Heart right ventricle (tissue), 16 donors: ENCODE data around the gene TK1. TPM values are rescaled to one million over a fixed set of nuclear protein-coding genes. Genes with fewer than 3 reads are reported as not detected.

ENCODE experiments used
- ATAC-seq, 8 donors: fragments of 200-7000 bp; cut with Tn5 transposase; one replicate each; pipeline ENCODE4 v1.9.1; 2020; ENCODE audit warnings: mild to moderate bottlenecking in 8 of 8, moderate library complexity in 8 of 8, moderate number of reproducible peaks in 1 of 8
- DNase-seq, 2 donors: peaks; one replicate each; pipeline ENCODE4 v3.0.0-alpha.2; 2020
- H3K27ac ChIP-seq, 10 donors: fragments of 200-600 bp; sonication (generic) in 2 of 10; one replicate each; pipeline versions ENCODE4 v1.5.0 to v1.8.0; 2020 to 2022; ENCODE audit warnings: mild to moderate bottlenecking in 3 of 10
- H3K27me3 ChIP-seq, 7 donors: fragments of 200-600 bp; one replicate each; pipeline ENCODE4 v1.8.0; 2021 to 2022; ENCODE audit warnings: mild to moderate bottlenecking in 2 of 7
- H3K36me3 ChIP-seq, 9 donors: fragments of 200-600 bp; sonication (generic) in 1 of 9; one replicate each; pipeline versions ENCODE4 v1.5.0 to v1.8.0; 2020 to 2022; ENCODE audit warnings: mild to moderate bottlenecking in 2 of 9
- H3K4me1 ChIP-seq, 9 donors: fragments of 200-600 bp; sonication (generic) in 1 of 9; one replicate each; pipeline versions ENCODE4 v1.5.0 to v1.8.0; 2020 to 2022; ENCODE audit warnings: mild to moderate bottlenecking in 4 of 9
- H3K4me3 ChIP-seq, 10 donors: fragments of 200-600 bp; sonication (generic) in 2 of 10; one replicate each; pipeline versions ENCODE4 v1.5.0 to v1.8.0; 2020 to 2022; ENCODE audit warnings: mild to moderate bottlenecking in 7 of 10, moderate library complexity in 2 of 10
- H3K9me3 ChIP-seq, 11 donors: fragments of 200-600 bp in 10 of 11; sonication (generic) in 2 of 11; one replicate each; pipeline versions ENCODE4 v1.5.0 to v1.8.0; 2013 to 2022; ENCODE audit warnings: mild to moderate bottlenecking in 2 of 11, control low read depth in 1 of 11, moderate library complexity in 1 of 11
- WGBS, 2 donors: extraction: QIAGEN DNeasy Blood & Tissue Kit; methylation state at CpG; one replicate each; pipeline ENCODE4 v1.1.7; 2013; ENCODE audit warnings: inconsistent platforms in 1 of 2; 5-methylcytosine and 5-hydroxymethylcytosine counted together
- intact Hi-C, 10 donors: fragments of 100-400 bp; cut with DNase I; formaldehyde crosslinking; loops; one replicate each; pipeline versions ENCODE4 v1.11.1 to v1.14.2; 2022
- polyA plus RNA-seq, 2 donors: library from polyadenylated mRNA; stranded (reverse); fragments of 200-250 nt; gene quantifications; one replicate each; pipeline ENCODE4 v1.2.3, GENCODE V29; 2013
- total RNA-seq, 10 donors: library from RNA; stranded (reverse); fragmentation: NEBNext Ultra II Directional in 3 of 10; extraction: Animal tissue kit (Norgen Biotek cat#: 25700) in 3 of 10; gene quantifications; one replicate each; pipeline versions ENCODE4 v1.2.1 to v1.2.4, GENCODE V29; 2021 to 2023
- TF ChIP-seq, protein P1 (sequence below), 9 donors: fragments of 200-600 bp; sonication (generic) in 2 of 9; IDR thresholded peaks; one replicate each; pipeline versions ENCODE4 v1.5.0 to v1.8.0; 2021 to 2022; ENCODE audit warnings: antibody characterized with exemption in 9 of 9, mild to moderate bottlenecking in 5 of 9, moderate library complexity in 1 of 9
- donor health status: Arrhythmogenic right ventricular cardiomyopathy.
- donor health status: ischemic (EF 13 %, LVEDD 7.1; RV severe dilation, severe dysfunction).
- donor health status: healthy with polysubstance abuse.
- donor health status: DM: no; HTN: yes; CAD: no.
- donor health status: DM: no; HTN: no; CAD: no.
- donor health status: ischemic (EF 25% LVEDD 6.9; RV normal size, moderate dysfunction).
- donor health status: ischemic (EF 25% LVEDD 5.7; RV mildly dilated, moderate dysfunction).
- donor health status: healthy.
- donor health status: DM: yes; HTN: yes; CAD: no.
- donor health status: Ischemic cardiomyopathy.
- donor health status: ischemic (EF 35%, LVEDD 5.7; RV mildly dilated, moderate dysfunction).
- donor health status: nonischemic (EF 11% LVEDD 7.7; RV severe dilation, severe dysfunction).
- donor health status: DM: yes; HTN: yes; CAD: no.
- donor health status: PGD.
- donor health status: ischemic (EF 29% LVEDD 5.4; RV normal size, mild dysfunction).
- donor health status: nonischemic (EF 23%, LVEDD 6.1; RV moderate dilation, normal function).

Gene TK1
- total and polyA plus RNA-seq, 12 donors: 0.33 to 12.7 (median 1.2) TPM

DNA sequence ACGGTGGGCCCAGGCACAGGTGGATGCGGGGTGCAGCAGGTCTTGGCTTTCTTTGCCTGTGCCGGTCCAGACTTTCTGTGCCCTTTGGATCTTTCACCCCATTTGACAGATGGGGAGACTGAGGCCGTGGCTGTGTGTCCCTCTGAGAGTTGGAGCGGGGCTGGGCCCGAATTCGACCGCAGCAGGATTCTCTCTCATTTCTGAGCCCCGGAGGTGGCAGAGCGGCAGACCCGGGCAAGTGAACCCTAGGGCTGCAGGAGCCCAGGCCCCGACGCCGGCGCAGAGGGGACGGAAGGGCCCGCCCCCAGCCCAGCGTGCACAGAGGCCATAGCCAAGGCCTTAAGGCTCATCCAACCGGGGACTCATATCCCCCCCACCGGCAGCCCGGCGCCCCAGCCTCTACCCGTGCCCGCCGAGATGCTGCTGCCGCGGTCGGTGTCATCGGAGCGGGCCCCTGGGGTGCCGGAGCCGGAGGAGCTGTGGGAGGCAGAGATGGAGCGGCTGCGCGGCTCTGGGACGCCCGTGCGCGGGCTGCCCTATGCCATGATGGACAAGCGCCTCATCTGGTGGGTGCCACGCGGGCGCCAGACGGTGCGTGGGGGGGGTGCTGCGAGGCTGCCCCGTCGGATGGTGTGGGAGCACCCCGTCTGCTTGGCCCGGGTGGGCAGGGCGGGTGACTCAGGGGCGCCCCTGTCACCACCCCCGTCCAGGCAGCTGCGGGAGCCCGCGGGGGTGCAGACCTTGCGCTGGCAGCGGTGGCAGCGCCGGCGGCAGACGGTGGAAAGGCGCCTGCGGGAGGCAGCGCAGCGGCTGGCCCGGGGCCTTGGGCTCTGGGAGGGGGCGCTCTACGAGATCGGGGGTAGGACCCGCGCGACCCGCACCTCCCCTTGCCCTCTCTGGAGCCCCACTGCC lies 55.4 kb downstream of the TK1 start:
- Histone ChIP-seq H3K4me1 (peaks cover 8 to 81% (median 52%) of the 10 kb centered on the region in 9 donors), H3K36me3 (peaks cover 0 to 36% (median 0%) of the 10 kb centered on the region in 9 donors), H3K27me3 (peaks cover 0 to 3% (median 0%) of the 10 kb centered on the region in 7 donors), H3K9me3 (no peaks in the 10 kb centered on the region), H3K4me3 (peak overlapping the region in 7 of 10 donors; percentile 16 to 97 (median 33)), H3K27ac (peak overlapping the region in 5 of 10 donors; percentile 96 to 98 (median 96))
- WGBS, 2 donors: 29 to 36% methylated on average over 66 to 74 of the region's 74 CpGs
- intact Hi-C loops: no loop called here
- DNase-seq (peak in 1 of 2 donors; percentile 19), ATAC-seq (no peak)
- TF ChIP-seq, protein P1, sequence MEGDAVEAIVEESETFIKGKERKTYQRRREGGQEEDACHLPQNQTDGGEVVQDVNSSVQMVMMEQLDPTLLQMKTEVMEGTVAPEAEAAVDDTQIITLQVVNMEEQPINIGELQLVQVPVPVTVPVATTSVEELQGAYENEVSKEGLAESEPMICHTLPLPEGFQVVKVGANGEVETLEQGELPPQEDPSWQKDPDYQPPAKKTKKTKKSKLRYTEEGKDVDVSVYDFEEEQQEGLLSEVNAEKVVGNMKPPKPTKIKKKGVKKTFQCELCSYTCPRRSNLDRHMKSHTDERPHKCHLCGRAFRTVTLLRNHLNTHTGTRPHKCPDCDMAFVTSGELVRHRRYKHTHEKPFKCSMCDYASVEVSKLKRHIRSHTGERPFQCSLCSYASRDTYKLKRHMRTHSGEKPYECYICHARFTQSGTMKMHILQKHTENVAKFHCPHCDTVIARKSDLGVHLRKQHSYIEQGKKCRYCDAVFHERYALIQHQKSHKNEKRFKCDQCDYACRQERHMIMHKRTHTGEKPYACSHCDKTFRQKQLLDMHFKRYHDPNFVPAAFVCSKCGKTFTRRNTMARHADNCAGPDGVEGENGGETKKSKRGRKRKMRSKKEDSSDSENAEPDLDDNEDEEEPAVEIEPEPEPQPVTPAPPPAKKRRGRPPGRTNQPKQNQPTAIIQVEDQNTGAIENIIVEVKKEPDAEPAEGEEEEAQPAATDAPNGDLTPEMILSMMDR (IDR thresholded peaks at IDR 0.05): no peak

DNA sequence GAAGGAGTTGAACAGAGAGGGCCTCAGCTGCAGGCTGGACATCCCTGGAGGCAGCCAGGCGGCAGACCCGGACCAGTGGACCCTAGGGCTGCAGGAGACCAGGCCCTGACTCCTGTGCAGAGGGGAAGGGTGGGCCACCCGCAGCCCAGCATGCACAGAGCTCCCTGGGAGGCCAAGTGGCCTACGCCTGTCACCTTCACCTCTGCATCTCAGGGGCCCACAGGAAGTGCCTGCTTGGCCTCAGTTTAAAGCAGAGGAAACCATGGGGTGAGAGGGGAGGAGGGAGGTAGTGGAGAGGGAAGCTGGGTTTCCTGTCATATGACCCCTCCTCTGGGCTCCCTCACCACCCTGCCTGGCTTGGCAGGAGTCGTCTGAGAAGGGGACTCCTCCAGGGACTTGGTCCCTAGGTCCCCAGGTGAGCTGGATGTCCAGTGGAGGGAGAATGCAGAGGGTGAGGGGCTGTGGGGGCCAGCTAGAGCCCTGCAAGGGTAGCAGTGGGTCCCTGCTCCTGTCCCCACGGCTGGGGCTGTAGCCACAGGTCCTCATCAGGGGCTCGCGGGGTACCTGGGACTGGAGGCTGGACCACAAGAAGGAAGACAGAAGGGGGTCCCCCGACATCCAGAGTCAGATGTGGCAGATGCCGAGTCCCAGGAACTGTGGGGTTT lies 56.3 kb downstream of the TK1 start, which contains the start of gene TMC8:
TMC8 (plus strand) TSS at position 335 of the 665 bp plus-strand sequence. CDS start 818 bp downstream, outside the sequence.
- no peak for ATAC-seq
- WGBS, 2 donors: 72 to 74% methylated on average over 10 of the region's 10 CpGs
- TF ChIP-seq, protein P1 (IDR thresholded peaks at IDR 0.05): no peak
- Histone ChIP-seq H3K9me3 (no peaks in the 10 kb centered on the region), H3K27me3 (peaks cover 0 to 3% (median 0%) of the 10 kb centered on the region in 7 donors), H3K27ac (peak within 1 kb of the TSS in 9 of 10 donors; percentile 5 to 98 (median 96)), H3K4me1 (peaks cover 16 to 90% (median 60%) of the 10 kb centered on the region in 9 donors), H3K4me3 (peak within 1 kb of the TSS in 7 of 10 donors; percentile 16 to 97 (median 33)), H3K36me3 (peaks cover 0 to 36% (median 0%) of the 10 kb centered on the region in 9 donors)
- DNase-seq: peak in 1 of 2 donors; percentile 33
- intact Hi-C loops: no loop called here

- Histone ChIP-seq H3K27ac (peak overlapping the region in 9 of 10 donors; percentile 5 to 98 (median 96)), H3K4me1 (peaks cover 21 to 95% (median 65%) of the 10 kb centered on the region in 9 donors), H3K9me3 (no peaks in the 10 kb centered on the region), H3K4me3 (peak overlapping the region in 2 of 10 donors; percentile 32 to 97), H3K27me3 (peaks cover 0 to 3% (median 0%) of the 10 kb centered on the region in 7 donors), H3K36me3 (peaks cover 0 to 36% (median 0%) of the 10 kb centered on the region in 9 donors)
- TF ChIP-seq, protein P1 (IDR thresholded peaks at IDR 0.05): no peak
- WGBS, 2 donors: 37 to 60% methylated on average over 5 of the region's 5 CpGs
- no peak for DNase-seq
- intact Hi-C loops: no loop called here
- no peak for ATAC-seq
Observed at GRCh38 chr17:78130090-78130436, 56.8 kb downstream of the TK1 start.
